SK-N-MC (cell line): ENCODE measurements around the gene MOV10.

Source experiments
- EZH2 ChIP-seq: fragments of 200-600 bp; sonication (generic); IDR thresholded peaks from one replicate; pipeline ENCODE4 v1.6.1; 2017; ENCODE audit warnings: antibody characterized with exemption
- POLR2AphosphoS5 ChIP-seq: IDR thresholded peaks from 2 replicates; pipeline ENCODE4 v1.6.1; 2012; ENCODE audit warnings: mild to moderate bottlenecking, low read depth, low read length, borderline replicate concordance

GRCh38 chr1:112628516-112628915 is 45.9 kb upstream of the MOV10 start:
- TF ChIP-seq EZH2 (no peak), POLR2AphosphoS5 (no peak)
